HG03469 (cell line): ENCODE data around the gene ELK3.

Source experiments
- ATAC-seq: cut with Tn5 transposase; IDR thresholded peaks from one replicate; pipeline ENCODE4 v1.9.1; 2021; ENCODE audit warnings: mild to moderate bottlenecking, moderate library complexity, moderate number of reproducible peaks; ENCODE audit not compliant: unreplicated experiment

The ELK3 gene

GRCh38 chr12:96211988-96212387 lies 17.8 kb downstream of the ELK3 start:
- ATAC-seq, result no peak

GRCh38 chr12:96212456-96213375 lies 18.5 kb downstream of the ELK3 start:
- no peak for ATAC-seq

GRCh38 chr12:96213869-96214268 lies 19.7 kb downstream of the ELK3 start:
- ATAC-seq, result no peak

GRCh38 chr12:96215919-96216273 lies 21.7 kb downstream of the ELK3 start:
- ATAC-seq, result no peak

- ATAC-seq, result no peak
Observed at GRCh38 chr12:96218989-96219678, 25.0 kb downstream of the ELK3 start.

- no peak for ATAC-seq
Observed at GRCh38 chr12:96219700-96220206, 25.6 kb downstream of the ELK3 start.

GRCh38 chr12:96220902-96221301 lies 26.7 kb downstream of the ELK3 start:
- no peak for ATAC-seq

GRCh38 chr12:96221391-96221790 lies 27.2 kb downstream of the ELK3 start:
- no peak for ATAC-seq

- ATAC-seq, result no peak
Observed at GRCh38 chr12:96223411-96224218, 29.4 kb downstream of the ELK3 start.

- no peak for ATAC-seq
Observed at GRCh38 chr12:96224219-96224615, 30.0 kb downstream of the ELK3 start.

- no peak for ATAC-seq
Observed at GRCh38 chr12:96225044-96225855, 31.1 kb downstream of the ELK3 start.

GRCh38 chr12:96225994-96226399 lies 31.8 kb downstream of the ELK3 start:
- ATAC-seq, result no peak

- no peak for ATAC-seq
Observed at GRCh38 chr12:96226401-96226800, 32.2 kb downstream of the ELK3 start.

- no peak for ATAC-seq
Observed at GRCh38 chr12:96226801-96227348, 32.7 kb downstream of the ELK3 start.

- ATAC-seq, result no peak
Observed at GRCh38 chr12:96227365-96228106, 33.4 kb downstream of the ELK3 start.

- no peak for ATAC-seq
Observed at GRCh38 chr12:96228566-96229248, 34.5 kb downstream of the ELK3 start.

- ATAC-seq, result no peak
Observed at GRCh38 chr12:96230646-96231045, 36.5 kb downstream of the ELK3 start.

- no peak for ATAC-seq
Observed at GRCh38 chr12:96233168-96233567, 39.0 kb downstream of the ELK3 start.
